Measurements from ENCODE around the gene MORN1. TPM values are rescaled to one million over a fixed set of nuclear protein-coding genes. Genes with fewer than 3 reads are reported as not detected.

Gene MORN1
- total and polyA plus RNA-seq, 2 experiments from 2014 or later = 4.8 to 11.1 TPM

- peaks cover 38% of the 10 kb centered on the region for H3K36me3 Mint-ChIP-seq (ENCODE audit: low read depth)
- no peaks in the 10 kb centered on the region for H3K9me3 Mint-ChIP-seq
- H3K4me1 Mint-ChIP-seq = peaks cover 7% of the 10 kb centered on the region
- H3K4me3 Mint-ChIP-seq = no peak overlapping the region
- ATAC-seq = no peak
- peak overlapping the region; percentile 23; the same call in 1 of the 2 replicates for H3K27ac Mint-ChIP-seq
- Histone ChIP-seq H3K36me3 (ENCODE audit: insufficient read depth) (0 out of 2 replicates have a peak, but pooled peaks cover 5% of the 10 kb centered on the region), H3F3A (replicated peaks; ENCODE audit: low read depth) (peaks cover 10% of the 10 kb centered on the region), H3K4me1 (ENCODE audit: insufficient read depth) (no peaks in the 10 kb centered on the region), H3K9me2 (ENCODE audit: insufficient read depth) (no peaks in the 10 kb centered on the region), H3K79me2 (replicated peaks; ENCODE audit: insufficient read depth) (peaks cover 53% of the 10 kb centered on the region), H3K4me3 (no peak overlapping the region), H3K4me2 (no peak overlapping the region), H3K27ac (ENCODE audit: low read depth) (no peak overlapping the region), H2AFZ (no peak overlapping the region), H3K27me3 (ENCODE audit: insufficient read depth) (no peaks in the 10 kb centered on the region), H4K20me1 (replicated peaks; ENCODE audit: insufficient read depth) (peaks cover 20% of the 10 kb centered on the region)
- TF ChIP-seq EZH2phosphoT487 (IDR thresholded peaks at IDR 0.05; ENCODE audit: unreplicated experiment) (no peak), ZNF114 (CRISPR knock-in tag; IDR thresholded peaks at IDR 0.05) (no peak), NANOG (IDR thresholded peaks at IDR 0.05; ENCODE audit: borderline replicate concordance) (no peak), POLR2AphosphoS5 (IDR thresholded peaks at IDR 0.05; ENCODE audit: low read depth) (no peak), ZNF331 (CRISPR knock-in tag; IDR thresholded peaks at IDR 0.05; ENCODE audit: low read depth) (no peak), STAT1 (IDR thresholded peaks at IDR 0.05; ENCODE audit: unreplicated experiment) (no peak), JUNB (IDR thresholded peaks at IDR 0.05; ENCODE audit: unreplicated experiment) (no peak)
- TF ChIP-seq, protein P1, sequence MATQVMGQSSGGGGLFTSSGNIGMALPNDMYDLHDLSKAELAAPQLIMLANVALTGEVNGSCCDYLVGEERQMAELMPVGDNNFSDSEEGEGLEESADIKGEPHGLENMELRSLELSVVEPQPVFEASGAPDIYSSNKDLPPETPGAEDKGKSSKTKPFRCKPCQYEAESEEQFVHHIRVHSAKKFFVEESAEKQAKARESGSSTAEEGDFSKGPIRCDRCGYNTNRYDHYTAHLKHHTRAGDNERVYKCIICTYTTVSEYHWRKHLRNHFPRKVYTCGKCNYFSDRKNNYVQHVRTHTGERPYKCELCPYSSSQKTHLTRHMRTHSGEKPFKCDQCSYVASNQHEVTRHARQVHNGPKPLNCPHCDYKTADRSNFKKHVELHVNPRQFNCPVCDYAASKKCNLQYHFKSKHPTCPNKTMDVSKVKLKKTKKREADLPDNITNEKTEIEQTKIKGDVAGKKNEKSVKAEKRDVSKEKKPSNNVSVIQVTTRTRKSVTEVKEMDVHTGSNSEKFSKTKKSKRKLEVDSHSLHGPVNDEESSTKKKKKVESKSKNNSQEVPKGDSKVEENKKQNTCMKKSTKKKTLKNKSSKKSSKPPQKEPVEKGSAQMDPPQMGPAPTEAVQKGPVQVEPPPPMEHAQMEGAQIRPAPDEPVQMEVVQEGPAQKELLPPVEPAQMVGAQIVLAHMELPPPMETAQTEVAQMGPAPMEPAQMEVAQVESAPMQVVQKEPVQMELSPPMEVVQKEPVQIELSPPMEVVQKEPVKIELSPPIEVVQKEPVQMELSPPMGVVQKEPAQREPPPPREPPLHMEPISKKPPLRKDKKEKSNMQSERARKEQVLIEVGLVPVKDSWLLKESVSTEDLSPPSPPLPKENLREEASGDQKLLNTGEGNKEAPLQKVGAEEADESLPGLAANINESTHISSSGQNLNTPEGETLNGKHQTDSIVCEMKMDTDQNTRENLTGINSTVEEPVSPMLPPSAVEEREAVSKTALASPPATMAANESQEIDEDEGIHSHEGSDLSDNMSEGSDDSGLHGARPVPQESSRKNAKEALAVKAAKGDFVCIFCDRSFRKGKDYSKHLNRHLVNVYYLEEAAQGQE (IDR thresholded peaks at IDR 0.05; ENCODE audit: unreplicated experiment) = no peak
- no peak for DNase-seq (ENCODE audit: low spot score)
- H3K27me3 Mint-ChIP-seq (ENCODE audit: insufficient read depth, low read depth, poor library complexity) = peaks cover 15% of the 10 kb centered on the region
These were observed 88.2 kb downstream of the MORN1 start for GRCh38 chr1:2303016-2303775.

DNA sequence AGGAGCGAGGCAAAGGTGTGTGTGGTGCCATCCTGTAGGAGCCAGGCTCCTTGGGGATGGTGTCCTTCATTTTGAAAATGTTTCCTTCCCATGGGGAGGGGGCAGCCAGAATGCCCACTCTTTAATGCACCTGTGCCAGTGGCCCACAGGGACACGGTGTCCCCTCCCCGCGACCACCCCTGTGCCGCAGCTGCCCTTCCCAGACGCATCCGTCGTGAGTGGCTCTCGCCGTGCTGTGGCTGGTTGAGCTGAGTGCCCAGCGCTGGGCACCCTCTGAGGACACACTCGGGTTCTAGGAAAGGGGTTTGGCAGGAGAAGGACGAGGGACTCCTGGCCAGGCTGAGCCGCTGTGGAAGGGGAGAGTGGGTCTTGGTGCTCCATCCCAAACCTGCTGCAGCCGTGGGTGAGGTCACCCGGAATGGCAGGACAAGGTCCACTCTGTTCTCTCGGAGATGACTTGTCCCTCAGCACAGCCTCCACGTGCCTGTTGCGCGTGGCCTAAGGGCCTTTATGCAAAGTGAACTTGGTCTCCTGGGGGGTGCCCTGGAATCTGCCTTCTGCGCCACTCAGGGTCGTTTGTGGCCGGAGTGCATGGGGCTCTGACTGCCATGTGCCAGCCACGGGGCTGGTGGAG lies 88.9 kb downstream of the MORN1 start:
- Histone ChIP-seq H4K20me1 (replicated peaks; ENCODE audit: insufficient read depth) (peaks cover 14% of the 10 kb centered on the region; the same call in 1 of the 2 replicates), H3K4me3 (no peak overlapping the region), H3K27ac (ENCODE audit: low read depth) (no peak overlapping the region), H3K36me3 (ENCODE audit: insufficient read depth) (0 out of 2 replicates have a peak, but pooled peaks cover 1% of the 10 kb centered on the region), H3F3A (replicated peaks; ENCODE audit: low read depth) (peaks cover 3% of the 10 kb centered on the region; the same call in 1 of the 2 replicates), H3K9me2 (ENCODE audit: insufficient read depth) (no peaks in the 10 kb centered on the region), H3K79me2 (replicated peaks; ENCODE audit: insufficient read depth) (peaks cover 54% of the 10 kb centered on the region), H3K4me2 (no peak overlapping the region), H3K27me3 (ENCODE audit: insufficient read depth) (no peaks in the 10 kb centered on the region), H3K4me1 (ENCODE audit: insufficient read depth) (no peaks in the 10 kb centered on the region), H2AFZ (no peak overlapping the region)
- no peak for TF ChIP-seq NANOG (IDR thresholded peaks at IDR 0.05; ENCODE audit: borderline replicate concordance)
- Mint-ChIP-seq H3K4me1 (peaks cover 2% of the 10 kb centered on the region; the same call in 2 of the 3 replicates), H3K4me3 (no peak overlapping the region), H3K9me3 (no peaks in the 10 kb centered on the region), H3K27ac (no peak overlapping the region), H3K36me3 (ENCODE audit: low read depth) (peaks cover 30% of the 10 kb centered on the region), H3K27me3 (ENCODE audit: insufficient read depth, low read depth, poor library complexity) (peaks cover 17% of the 10 kb centered on the region)
- DNase-seq (ENCODE audit: low spot score) (no peak), ATAC-seq (no peak)

Measured in GM23338 (cell line).